GM21367 (cell line): ENCODE data around the gene AAMDC.

Experiments used
- ATAC-seq: cut with Tn5 transposase; IDR thresholded peaks from one replicate; pipeline ENCODE4 v1.9.1; 2021; ENCODE audit not compliant: unreplicated experiment

Gene AAMDC

GRCh38 chr11:77820565-77821348, at the start of gene AAMDC, which contains the start of gene RSF1:
Gene AAMDC (plus strand): TSS chr11:77821144. CDS start chr11:77842497, 21,353 bp downstream.
Gene RSF1 (minus strand): TSS chr11:77820722. CDS start chr11:77820714, 8 bp downstream.
- ATAC-seq = peak; percentile 74

DNA sequence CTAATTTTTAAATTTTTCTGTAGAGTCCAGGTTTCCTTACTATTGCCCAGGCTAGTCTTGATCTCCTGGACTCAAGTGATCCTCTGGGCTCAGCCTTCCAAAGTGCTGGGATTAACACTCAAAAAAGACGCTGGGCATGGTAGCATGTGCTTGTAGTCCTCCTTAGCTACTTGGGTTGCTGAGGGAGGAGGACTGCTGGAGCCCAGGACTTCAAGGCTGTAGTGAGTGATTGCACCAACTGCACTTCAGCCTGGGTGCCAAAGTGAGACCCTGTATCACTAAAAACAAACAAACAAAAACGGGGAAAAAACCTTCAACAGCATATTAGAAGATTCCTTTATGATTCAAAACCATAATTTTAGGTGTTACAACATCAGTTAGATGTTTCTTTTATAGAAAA, 45.0 kb upstream of the AAMDC start:
- no peak for ATAC-seq

- no peak for ATAC-seq
Observed at GRCh38 chr11:77776455-77776854, 44.5 kb upstream of the AAMDC start.

GRCh38 chr11:77778118-77778517, 42.8 kb upstream of the AAMDC start:
- no peak for ATAC-seq

DNA sequence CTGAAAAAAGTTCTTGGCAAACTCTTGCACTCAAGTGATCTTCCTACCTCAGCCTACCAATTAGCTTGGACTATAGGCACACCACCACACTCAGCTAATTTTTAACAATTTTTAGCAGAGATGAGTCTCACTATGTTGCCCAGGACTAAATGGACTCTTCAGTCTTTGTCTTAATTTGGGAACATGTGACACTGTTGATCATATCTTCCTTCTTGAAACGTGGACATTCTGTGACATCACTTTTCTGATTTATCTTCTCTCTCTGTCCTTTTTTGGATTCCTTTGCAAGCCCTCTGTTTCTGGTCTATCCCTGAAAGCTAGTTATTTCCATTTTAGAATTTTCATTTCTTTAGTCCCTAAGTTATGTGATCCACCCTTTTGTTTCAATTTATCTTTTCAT, 42.4 kb upstream of the AAMDC start:
- ATAC-seq = no peak

- no peak for ATAC-seq
Observed at GRCh38 chr11:77779935-77780334, 41.0 kb upstream of the AAMDC start.

- no peak for ATAC-seq
Observed at GRCh38 chr11:77783025-77783424, 37.9 kb upstream of the AAMDC start.

- no peak for ATAC-seq
Observed at GRCh38 chr11:77784572-77784971, 36.4 kb upstream of the AAMDC start.

- no peak for ATAC-seq
Observed at GRCh38 chr11:77789061-77789730, 31.7 kb upstream of the AAMDC start.

DNA sequence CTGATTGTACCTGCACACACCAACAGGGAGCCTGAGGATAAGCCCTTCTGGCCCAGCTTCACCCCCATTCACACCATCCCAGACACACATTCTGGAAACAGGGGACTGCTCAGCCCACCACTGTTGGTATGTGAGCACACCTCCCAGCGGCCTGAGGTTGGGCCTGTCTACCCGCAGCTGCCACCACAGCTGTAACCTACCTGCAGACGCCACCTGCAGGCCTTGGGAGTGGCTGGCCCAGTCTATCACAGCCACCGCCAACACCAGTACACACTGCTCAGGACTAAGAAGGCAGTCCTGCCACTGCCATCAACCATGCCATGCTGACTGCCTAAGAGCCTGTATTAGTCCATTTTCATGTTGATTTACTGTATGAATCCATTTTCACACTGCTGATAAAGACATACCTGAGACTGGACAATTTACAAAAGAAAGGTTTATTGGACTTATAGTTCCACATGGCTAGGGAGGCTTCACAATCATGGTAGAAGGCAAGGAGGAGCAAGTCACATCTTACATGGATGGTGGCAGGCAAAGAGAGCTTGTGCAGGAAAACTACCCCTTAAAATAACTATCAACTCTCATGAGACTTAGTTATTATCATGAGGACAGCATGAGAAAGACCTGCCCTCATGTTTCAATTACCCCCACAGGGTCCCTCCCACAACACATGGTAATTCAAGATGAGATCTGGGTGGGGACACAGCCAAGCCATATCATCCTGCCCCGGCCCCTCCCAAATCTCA, 31.0 kb upstream of the AAMDC start:
- no peak for ATAC-seq

DNA sequence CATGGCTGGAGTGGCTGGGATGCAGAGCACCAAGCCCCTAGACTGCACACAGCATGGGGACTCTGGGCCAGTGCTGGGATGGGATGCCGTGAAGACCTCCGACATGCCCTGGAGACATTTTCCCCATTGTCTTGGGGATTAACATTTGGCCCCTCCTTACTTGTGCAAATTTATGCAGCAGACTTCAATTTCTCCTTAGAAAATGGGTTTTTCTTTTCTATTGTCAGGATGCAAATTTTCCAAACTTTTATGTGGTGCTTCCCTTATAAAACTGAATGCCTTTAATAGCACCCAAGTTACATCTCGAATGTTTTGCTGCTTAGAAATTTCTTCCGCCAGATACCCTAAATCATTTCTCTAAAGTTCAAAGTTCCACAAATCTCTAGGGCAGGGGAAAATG, 29.6 kb upstream of the AAMDC start:
- ATAC-seq = no peak

DNA sequence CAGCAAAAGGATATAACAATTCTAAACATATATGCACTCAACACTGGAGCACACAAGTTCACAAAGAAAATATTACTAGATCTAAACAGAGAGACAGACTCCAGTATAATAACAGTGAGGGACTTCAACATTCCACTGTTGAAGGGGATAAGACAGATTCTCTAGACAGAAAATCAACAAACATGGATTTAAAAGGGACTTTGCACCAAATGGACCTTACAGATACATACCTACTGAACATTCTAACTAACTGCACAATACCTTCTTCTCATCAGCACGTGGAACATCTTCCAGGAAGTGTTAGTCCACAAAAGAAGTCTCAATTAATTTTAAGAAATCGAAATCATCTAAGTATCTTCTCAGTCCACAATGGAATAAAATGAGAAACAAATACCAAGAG, 27.0 kb upstream of the AAMDC start:
- no peak for ATAC-seq

DNA sequence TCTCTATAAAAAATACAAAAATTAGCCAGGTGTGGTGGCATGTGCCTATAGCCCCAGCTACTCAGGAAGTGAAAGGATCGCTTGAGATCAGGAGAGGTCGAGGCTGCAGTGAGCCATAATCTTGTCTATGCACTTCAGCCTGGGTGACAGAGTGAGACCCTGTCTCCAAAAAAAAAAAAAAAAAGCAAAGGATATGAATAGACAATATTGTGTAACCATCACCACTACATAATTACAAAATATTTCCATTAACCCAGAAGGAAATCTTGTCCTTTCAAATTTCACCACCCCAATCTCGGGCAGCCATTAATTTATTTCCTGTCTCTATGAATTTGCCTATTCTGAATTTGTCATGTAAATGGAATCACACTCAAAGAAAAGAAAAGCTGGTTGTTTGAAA, 21.6 kb upstream of the AAMDC start:
- ATAC-seq = no peak

GRCh38 chr11:77800449-77800848, 20.5 kb upstream of the AAMDC start:
- ATAC-seq = no peak

GRCh38 chr11:77801477-77801876, 19.5 kb upstream of the AAMDC start:
- no peak for ATAC-seq

- ATAC-seq = no peak
Observed at GRCh38 chr11:77806415-77806814, 14.5 kb upstream of the AAMDC start.

- no peak for ATAC-seq
Observed at GRCh38 chr11:77806993-77807392, 14.0 kb upstream of the AAMDC start.

DNA sequence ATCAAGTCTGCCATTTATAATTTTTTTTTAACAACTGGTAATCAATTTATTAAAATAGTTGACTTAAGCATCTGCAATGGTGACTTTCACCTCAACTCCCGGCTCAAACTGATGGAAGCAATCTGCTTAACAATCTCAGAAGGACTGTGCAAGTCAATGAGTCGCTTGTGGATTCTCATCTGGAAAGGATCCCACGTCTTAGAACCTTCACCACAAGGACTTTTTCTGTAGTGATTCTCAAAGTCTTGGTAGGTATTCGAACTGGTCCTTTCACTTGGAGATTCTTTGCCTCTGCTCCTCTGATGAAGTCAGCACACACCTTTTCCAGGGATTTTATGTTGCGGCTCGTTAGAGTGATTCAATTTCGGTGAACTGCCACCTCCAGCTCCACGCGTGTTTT, 7.7 kb upstream of the AAMDC start:
- ATAC-seq = no peak

DNA sequence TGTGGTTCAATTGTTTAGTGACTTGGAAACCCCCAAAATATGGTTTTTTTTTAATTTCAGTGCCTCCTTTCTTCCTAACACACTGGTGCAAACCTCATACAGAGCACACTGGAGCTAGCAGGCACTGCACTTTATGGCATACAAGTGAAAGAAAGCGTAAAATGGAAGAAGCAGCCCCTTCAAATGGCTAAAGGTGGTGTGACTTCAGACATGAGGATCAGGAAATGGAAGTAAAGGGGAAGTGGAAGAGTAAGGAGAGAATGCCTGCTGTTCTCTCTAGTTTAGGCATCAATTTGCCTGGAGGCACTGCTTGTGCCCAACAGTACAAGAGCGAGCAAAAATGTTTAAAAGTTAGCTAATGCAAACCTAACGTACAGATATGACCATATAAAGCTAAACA, 6.1 kb upstream of the AAMDC start:
- no peak for ATAC-seq

- ATAC-seq = no peak
Observed at GRCh38 chr11:77815459-77815858, 5.5 kb upstream of the AAMDC start.

DNA sequence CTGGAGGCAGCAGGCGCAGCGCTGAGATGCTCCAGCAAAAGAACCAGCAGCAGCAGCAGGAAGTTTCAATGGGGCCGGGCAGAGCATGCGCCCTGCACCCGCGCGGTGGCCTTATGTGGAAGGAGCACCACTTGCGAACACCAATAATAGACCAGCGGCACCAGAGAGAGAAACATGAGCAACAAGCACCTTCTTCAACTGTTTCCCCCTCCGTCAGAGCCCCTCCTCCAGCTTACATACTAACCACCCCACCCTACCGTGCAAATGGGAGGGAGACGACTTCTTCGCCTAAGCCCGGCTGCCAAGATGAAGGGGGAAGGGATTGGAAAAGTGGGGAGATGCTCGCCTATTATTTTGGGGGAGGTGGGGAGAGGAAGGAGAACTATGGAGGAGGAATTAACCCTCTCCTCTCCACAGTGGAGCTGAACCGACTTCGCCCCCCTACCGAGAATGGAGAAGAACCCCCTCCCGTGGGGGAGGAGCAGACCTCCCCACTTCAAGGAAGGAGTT, 1.5 kb upstream of the AAMDC start:
- ATAC-seq = peak; percentile 56
